ENCODE results near the gene LDB2.

The LDB2 gene

GRCh38 chr4:16733509-16733908, 164.9 kb downstream of the LDB2 start:
- Histone ChIP-seq H3K27ac (ENCODE audit: low read depth, low read length, severe bottlenecking) (no peak overlapping the region), H3K4me3 (ENCODE audit: extremely low read depth, insufficient read depth, low read length, poor library complexity, severe bottlenecking) (no peak overlapping the region), H3K36me3 (ENCODE audit: control insufficient read depth, insufficient read depth, low read length) (peaks cover 12% of the 10 kb centered on the region), H3K9me3 (ENCODE audit: control insufficient read depth, low read length) (no peaks in the 10 kb centered on the region), H3K4me1 (ENCODE audit: control insufficient read depth, insufficient read depth, low read length, poor library complexity, severe bottlenecking) (peaks cover 13% of the 10 kb centered on the region)
- 94 to 100% methylated on average over 2 to 3 of the region's 4 CpGs for WGBS, 2 experiments (ENCODE audit: insufficient coverage in 2 of 2)

- no peaks in the 10 kb centered on the region for H3K9me3 ChIP-seq (ENCODE audit: control insufficient read depth, low read length)
- H3K4me1 ChIP-seq (ENCODE audit: control insufficient read depth, insufficient read depth, low read length, poor library complexity, severe bottlenecking): peaks cover 13% of the 10 kb centered on the region
- H3K36me3 ChIP-seq (ENCODE audit: control insufficient read depth, insufficient read depth, low read length): peaks cover 12% of the 10 kb centered on the region
- H3K4me3 ChIP-seq (ENCODE audit: extremely low read depth, insufficient read depth, low read length, poor library complexity, severe bottlenecking): no peak overlapping the region
- no peak overlapping the region for H3K27ac ChIP-seq (ENCODE audit: low read depth, low read length, severe bottlenecking)
- WGBS, 2 experiments (ENCODE audit: insufficient coverage in 2 of 2): 88% methylated on average over 3 of the region's 6 CpGs; no CpG with 5 or more reads in 1 of the 2 experiments
These were observed 165.7 kb downstream of the LDB2 start for GRCh38 chr4:16732741-16733140.

- peaks cover 13% of the 10 kb centered on the region for H3K4me1 ChIP-seq (ENCODE audit: control insufficient read depth, insufficient read depth, low read length, poor library complexity, severe bottlenecking)
- no peak overlapping the region for H3K4me3 ChIP-seq (ENCODE audit: extremely low read depth, insufficient read depth, low read length, poor library complexity, severe bottlenecking)
- H3K27ac ChIP-seq (ENCODE audit: low read depth, low read length, severe bottlenecking): no peak overlapping the region
- WGBS, 2 experiments (ENCODE audit: insufficient coverage in 2 of 2): no CpG with 5 or more reads among the region's 3 CpGs
- H3K9me3 ChIP-seq (ENCODE audit: control insufficient read depth, low read length): no peaks in the 10 kb centered on the region
- H3K36me3 ChIP-seq (ENCODE audit: control insufficient read depth, insufficient read depth, low read length): peaks cover 17% of the 10 kb centered on the region
These were observed 166.6 kb downstream of the LDB2 start for GRCh38 chr4:16731776-16732380.

- H3K36me3 ChIP-seq (ENCODE audit: control insufficient read depth, insufficient read depth, low read length): peaks cover 22% of the 10 kb centered on the region
- H3K9me3 ChIP-seq (ENCODE audit: control insufficient read depth, low read length): no peaks in the 10 kb centered on the region
- 80 to 100% methylated on average over 2 of the region's 3 CpGs for WGBS, 2 experiments (ENCODE audit: insufficient coverage in 2 of 2)
- peaks cover 13% of the 10 kb centered on the region for H3K4me1 ChIP-seq (ENCODE audit: control insufficient read depth, insufficient read depth, low read length, poor library complexity, severe bottlenecking)
- H3K27ac ChIP-seq (ENCODE audit: low read depth, low read length, severe bottlenecking): no peak overlapping the region
- H3K4me3 ChIP-seq (ENCODE audit: extremely low read depth, insufficient read depth, low read length, poor library complexity, severe bottlenecking): no peak overlapping the region
These were observed 167.8 kb downstream of the LDB2 start for GRCh38 chr4:16730522-16731205.

GRCh38 chr4:16729336-16729735, 169.1 kb downstream of the LDB2 start:
- no peaks in the 10 kb centered on the region for H3K9me3 ChIP-seq (ENCODE audit: control insufficient read depth, low read length)
- H3K4me3 ChIP-seq (ENCODE audit: extremely low read depth, insufficient read depth, low read length, poor library complexity, severe bottlenecking): no peak overlapping the region
- WGBS, 2 experiments (ENCODE audit: insufficient coverage in 2 of 2): 67 to 85% methylated on average over 4 of the region's 7 CpGs
- H3K4me1 ChIP-seq (ENCODE audit: control insufficient read depth, insufficient read depth, low read length, poor library complexity, severe bottlenecking): peaks cover 13% of the 10 kb centered on the region
- no peak overlapping the region for H3K27ac ChIP-seq (ENCODE audit: low read depth, low read length, severe bottlenecking)
- H3K36me3 ChIP-seq (ENCODE audit: control insufficient read depth, insufficient read depth, low read length): peaks cover 22% of the 10 kb centered on the region

- Histone ChIP-seq H3K4me1 (ENCODE audit: control insufficient read depth, insufficient read depth, low read length, poor library complexity, severe bottlenecking) (peaks cover 13% of the 10 kb centered on the region), H3K27ac (ENCODE audit: low read depth, low read length, severe bottlenecking) (no peak overlapping the region), H3K9me3 (ENCODE audit: control insufficient read depth, low read length) (no peaks in the 10 kb centered on the region), H3K4me3 (ENCODE audit: extremely low read depth, insufficient read depth, low read length, poor library complexity, severe bottlenecking) (no peak overlapping the region), H3K36me3 (ENCODE audit: control insufficient read depth, insufficient read depth, low read length) (peaks cover 22% of the 10 kb centered on the region)
- 51 to 78% methylated on average over 2 of the region's 2 CpGs for WGBS, 2 experiments (ENCODE audit: insufficient coverage in 2 of 2)
These were observed 169.6 kb downstream of the LDB2 start for GRCh38 chr4:16728849-16729248.

GRCh38 chr4:16728111-16728510, 170.3 kb downstream of the LDB2 start:
- Histone ChIP-seq H3K27ac (ENCODE audit: low read depth, low read length, severe bottlenecking) (no peak overlapping the region), H3K9me3 (ENCODE audit: control insufficient read depth, low read length) (no peaks in the 10 kb centered on the region), H3K4me3 (ENCODE audit: extremely low read depth, insufficient read depth, low read length, poor library complexity, severe bottlenecking) (no peak overlapping the region), H3K4me1 (ENCODE audit: control insufficient read depth, insufficient read depth, low read length, poor library complexity, severe bottlenecking) (peaks cover 13% of the 10 kb centered on the region), H3K36me3 (ENCODE audit: control insufficient read depth, insufficient read depth, low read length) (peaks cover 22% of the 10 kb centered on the region)

GRCh38 chr4:16727218-16727617, 171.2 kb downstream of the LDB2 start:
- Histone ChIP-seq H3K4me3 (ENCODE audit: extremely low read depth, insufficient read depth, low read length, poor library complexity, severe bottlenecking) (no peak overlapping the region), H3K9me3 (ENCODE audit: control insufficient read depth, low read length) (no peaks in the 10 kb centered on the region), H3K36me3 (ENCODE audit: control insufficient read depth, insufficient read depth, low read length) (peaks cover 22% of the 10 kb centered on the region), H3K4me1 (ENCODE audit: control insufficient read depth, insufficient read depth, low read length, poor library complexity, severe bottlenecking) (peaks cover 8% of the 10 kb centered on the region), H3K27ac (ENCODE audit: low read depth, low read length, severe bottlenecking) (no peak overlapping the region)
- WGBS, 2 experiments (ENCODE audit: insufficient coverage in 2 of 2): 90 to 93% methylated on average over 6 of the region's 6 CpGs

- Histone ChIP-seq H3K4me3 (ENCODE audit: extremely low read depth, insufficient read depth, low read length, poor library complexity, severe bottlenecking) (no peak overlapping the region), H3K27ac (ENCODE audit: low read depth, low read length, severe bottlenecking) (no peak overlapping the region), H3K36me3 (ENCODE audit: control insufficient read depth, insufficient read depth, low read length) (peaks cover 19% of the 10 kb centered on the region), H3K9me3 (ENCODE audit: control insufficient read depth, low read length) (no peaks in the 10 kb centered on the region), H3K4me1 (ENCODE audit: control insufficient read depth, insufficient read depth, low read length, poor library complexity, severe bottlenecking) (peaks cover under 1% of the 10 kb centered on the region)
- WGBS, 2 experiments (ENCODE audit: insufficient coverage in 2 of 2): 90 to 100% methylated on average over 1 to 2 of the region's 8 CpGs
These were observed 171.9 kb downstream of the LDB2 start for GRCh38 chr4:16726368-16727050.

- 95 to 96% methylated on average over 3 to 4 of the region's 6 CpGs for WGBS, 2 experiments (ENCODE audit: insufficient coverage in 2 of 2)
- no peaks in the 10 kb centered on the region for H3K9me3 ChIP-seq (ENCODE audit: control insufficient read depth, low read length)
- no peak overlapping the region for H3K27ac ChIP-seq (ENCODE audit: low read depth, low read length, severe bottlenecking)
- H3K36me3 ChIP-seq (ENCODE audit: control insufficient read depth, insufficient read depth, low read length): peaks cover 10% of the 10 kb centered on the region
- H3K4me3 ChIP-seq (ENCODE audit: extremely low read depth, insufficient read depth, low read length, poor library complexity, severe bottlenecking): no peak overlapping the region
- peaks cover 5% of the 10 kb centered on the region for H3K4me1 ChIP-seq (ENCODE audit: control insufficient read depth, insufficient read depth, low read length, poor library complexity, severe bottlenecking)
These were observed 173.2 kb downstream of the LDB2 start for GRCh38 chr4:16725252-16725651.

GRCh38 chr4:16722416-16722815, 176.0 kb downstream of the LDB2 start:
- Histone ChIP-seq H3K27ac (ENCODE audit: low read depth, low read length, severe bottlenecking) (no peak overlapping the region), H3K4me3 (ENCODE audit: extremely low read depth, insufficient read depth, low read length, poor library complexity, severe bottlenecking) (no peak overlapping the region), H3K4me1 (ENCODE audit: control insufficient read depth, insufficient read depth, low read length, poor library complexity, severe bottlenecking) (peaks cover 5% of the 10 kb centered on the region), H3K9me3 (ENCODE audit: control insufficient read depth, low read length) (no peaks in the 10 kb centered on the region), H3K36me3 (ENCODE audit: control insufficient read depth, insufficient read depth, low read length) (peaks cover 10% of the 10 kb centered on the region)
- no CpG with 5 or more reads among the region's 3 CpGs for WGBS, 2 experiments (ENCODE audit: insufficient coverage in 2 of 2)
